B cell (primary cell): Measurements from ENCODE around the gene MAP7D2. TPM values are rescaled to one million over a fixed set of nuclear protein-coding genes. Genes with fewer than 3 reads are reported as not detected.

ENCODE experiments used
- ATAC-seq: fragments of 200-7000 bp; cut with Tn5 transposase; one replicate; pipeline ENCODE4 v1.10.0; 2021; ENCODE audit warnings: low read depth, mild to moderate bottlenecking, moderate number of reproducible peaks, moderate library complexity
- CTCF ChIA-PET: fragments of 350-600 bp; sonication (Branson Sonifier 250); formaldehyde crosslinking; loops from one replicate; lab custom pipeline; 2021; ENCODE audit warnings: antibody characterized with exemption, inconsistent platforms; lab: Charles Lee
- POLR2A ChIA-PET: fragments of 350-600 bp; sonication (Branson Sonifier 250); formaldehyde crosslinking; loops from one replicate; lab custom pipeline; 2021; ENCODE audit warnings: antibody characterized with exemption; lab: Charles Lee
- DNase-seq: peaks from one replicate; pipeline ENCODE4 v3.0.0; 2013
- H2AFZ ChIP-seq: 2 replicates; pipeline ENCODE4 v1.6.1; 2012; ENCODE audit warnings: mild to moderate bottlenecking, low read depth, low read length; ENCODE audit not compliant: insufficient read depth, poor library complexity, severe bottlenecking
- H3K27ac ChIP-seq, 2 donors: 1 replicate in 1 of 2; 2 replicates in 1 of 2; pipeline ENCODE4 v1.5.1; 2012 to 2013; ENCODE audit warnings: low read length in 2 of 2, mild to moderate bottlenecking in 2 of 2, moderate library complexity in 1 of 2
- H3K27me3 ChIP-seq, 4 experiments: fragments of 200-600 bp in 1 of 4; sonication (generic) in 1 of 4; replicated peaks in 1 of 4; 1 replicate in 2 of 4; 2 replicates in 2 of 4; pipeline versions ENCODE4 v1.6.1 to v1.7.0; 2013 to 2016; ENCODE audit warnings: low read length in 3 of 4, mild to moderate bottlenecking in 2 of 4, mixed read lengths in 1 of 4, moderate library complexity in 1 of 4; ENCODE audit not compliant: insufficient read depth in 4 of 4, control insufficient read depth in 3 of 4; ENCODE audit errors: control extremely low read depth in 1 of 4
- H3K36me3 ChIP-seq, 2 experiments: replicated peaks in 1 of 2; 1 replicate in 1 of 2; 2 replicates in 1 of 2; pipeline versions ENCODE4 v1.6.1 to v1.7.1; 2013; ENCODE audit warnings: low read length in 1 of 2; ENCODE audit not compliant: insufficient read depth in 2 of 2, control insufficient read depth in 1 of 2; ENCODE audit errors: control extremely low read depth in 1 of 2, extremely low read depth in 1 of 2
- H3K4me1 ChIP-seq, 2 donors: fragments of 200-600 bp in 1 of 2; sonication (generic) in 1 of 2; 1 replicate in 1 of 2; 2 replicates in 1 of 2; pipeline versions ENCODE4 v1.5.1 to v1.6.1; 2013 to 2017; ENCODE audit warnings: low read length in 2 of 2; ENCODE audit not compliant: control insufficient read depth in 2 of 2, insufficient read depth in 2 of 2
- H3K4me2 ChIP-seq: replicated peaks from 2 replicates; pipeline ENCODE3; 2012; ENCODE audit warnings: mild to moderate bottlenecking, low read depth, low read length; ENCODE audit not compliant: poor library complexity, severe bottlenecking
- H3K4me3 ChIP-seq, 5 experiments: fragments of 200-600 bp in 1 of 5; sonication (generic) in 1 of 5; 1 replicate in 3 of 5; 2 replicates in 2 of 5; pipeline versions ENCODE4 v1.5.1 to v1.7.0; 2011 to 2016; ENCODE audit warnings: low read length in 4 of 5, mild to moderate bottlenecking in 4 of 5, low read depth in 2 of 5, control low read depth in 1 of 5, moderate library complexity in 1 of 5; ENCODE audit not compliant: insufficient read depth in 1 of 5; ENCODE audit errors: control extremely low read depth in 1 of 5, extremely low read depth in 1 of 5
- H3K79me2 ChIP-seq: fragments of 200-600 bp; sonication (generic); one replicate; pipeline ENCODE4 v1.6.0; 2016; ENCODE audit warnings: low read length; ENCODE audit not compliant: control insufficient read depth, insufficient read depth
- H3K9ac ChIP-seq: fragments of 200-600 bp; sonication (generic); 2 replicates; pipeline ENCODE4 v1.6.1; 2017; ENCODE audit warnings: mild to moderate bottlenecking, low read length, moderate library complexity
- H3K9me3 ChIP-seq, 3 donors: one replicate each; pipeline versions ENCODE4 v1.6.1 to v1.7.1; 2013; ENCODE audit warnings: low read length in 2 of 3; ENCODE audit not compliant: control insufficient read depth in 2 of 3, insufficient read depth in 1 of 3; ENCODE audit errors: control extremely low read depth in 1 of 3
- H4K20me1 ChIP-seq: 2 replicates; pipeline ENCODE4 v1.6.0; 2012; ENCODE audit warnings: mild to moderate bottlenecking, low read length; ENCODE audit not compliant: insufficient read depth, control insufficient read depth, poor library complexity, severe bottlenecking
- H3K27ac Mint-ChIP-seq: one replicate; pipeline ENCODE4 v1.8.0; 2021; ENCODE audit warnings: mixed read lengths
- H3K27me3 Mint-ChIP-seq: one replicate; pipeline ENCODE4 v1.8.0; 2021; ENCODE audit warnings: mixed read lengths
- H3K4me1 Mint-ChIP-seq: one replicate; pipeline ENCODE4 v1.8.0; 2021; ENCODE audit warnings: mixed read lengths
- H3K4me3 Mint-ChIP-seq: one replicate; pipeline ENCODE4 v1.8.0; 2021; ENCODE audit warnings: mixed read lengths
- H3K9me3 Mint-ChIP-seq: one replicate; pipeline ENCODE4 v1.8.0; 2022; ENCODE audit warnings: mixed read lengths; ENCODE audit not compliant: insufficient read depth
- EZH2 ChIP-seq: IDR thresholded peaks from 2 replicates; pipeline ENCODE4 v1.6.1; 2012; ENCODE audit warnings: borderline replicate concordance, low read depth, mild to moderate bottlenecking, moderate library complexity, low read length; ENCODE audit not compliant: insufficient read depth, poor library complexity, severe bottlenecking
- WGBS: methylation state at CpG from one replicate; pipeline ENCODE4 v1.1.5; 2013; ENCODE audit warnings: missing lambda C conversion rate; ENCODE audit not compliant: insufficient coverage; 5-methylcytosine and 5-hydroxymethylcytosine counted together
- intact Hi-C: fragments of 100-400 bp; cut with micrococcal nuclease; formaldehyde crosslinking; loops from one replicate; pipeline ENCODE4 v1.10.0; 2022
- polyA plus RNA-seq: library from polyadenylated mRNA; depleted of rRNA; stranded (reverse); fragments of >200 nt; gene quantifications from 2 replicates; pipeline ENCODE4 v1.2.3, GENCODE V29; 2012
- total RNA-seq, 2 donors: library from RNA; stranded (reverse); fragments of 120-200 nt in 1 of 2; gene quantifications; 1 replicate in 1 of 2; 2 replicates in 1 of 2; pipeline versions ENCODE4 v1.2.3 to v1.2.4, GENCODE V29; 2013 to 2022
- TF ChIP-seq, protein P1 (sequence below): fragments of 200-600 bp; IDR thresholded peaks from one replicate; pipeline ENCODE4 v1.8.0; 2022; ENCODE audit warnings: antibody characterized with exemption, mild to moderate bottlenecking

The MAP7D2 gene
- total and polyA plus RNA-seq, 2 donors (not counting 1 experiment from before 2014, with no cell fraction given), result 0.54 TPM; not detected in 1

DNA sequence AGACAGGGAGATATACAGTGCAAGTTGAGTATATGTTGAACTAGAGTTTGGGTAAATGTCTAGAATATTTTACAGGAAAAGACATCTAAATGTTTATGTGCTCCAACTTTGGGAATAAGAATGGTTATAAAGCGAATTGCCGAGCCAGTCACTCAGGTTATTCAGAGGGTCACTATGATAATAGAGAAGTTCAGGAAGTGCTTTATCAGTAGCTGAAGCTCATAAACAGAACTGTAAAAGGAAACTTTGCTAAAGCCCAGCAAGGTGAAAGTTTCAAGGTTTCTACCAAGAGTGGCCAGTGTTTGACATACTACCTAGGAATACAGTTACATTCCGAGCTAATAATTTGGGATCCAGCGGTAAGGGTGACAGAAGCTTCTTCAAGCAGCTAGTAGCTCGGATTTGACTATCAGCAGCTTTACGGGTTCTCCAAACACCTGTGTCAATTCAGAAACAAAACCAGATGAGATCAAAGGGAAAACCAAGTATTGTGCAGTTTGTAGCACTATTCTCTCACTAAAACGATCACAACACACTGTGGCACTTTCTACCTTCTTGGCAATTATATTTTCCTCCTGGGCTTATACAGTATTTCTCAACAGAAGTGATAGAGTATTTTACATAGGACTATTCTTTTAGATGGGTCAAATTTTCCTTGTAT, 108.6 kb downstream of the MAP7D2 start:
- Histone ChIP-seq H3K27ac (no peak overlapping the region), H3K27me3 (no peaks in the 10 kb centered on the region), H3K9ac (no peak overlapping the region), H3K9me3 (no peaks in the 10 kb centered on the region), H3K79me2 (no peaks in the 10 kb centered on the region), H4K20me1 (no peaks in the 10 kb centered on the region), H3K36me3 (no peaks in the 10 kb centered on the region), H3K4me2 (no peak overlapping the region), H3K4me1 (no peaks in the 10 kb centered on the region), H2AFZ (no peak overlapping the region), H3K4me3 (no peak overlapping the region)
- WGBS, result 89% methylated on average over 4 of the region's 7 CpGs
- Mint-ChIP-seq H3K4me3 (no peak overlapping the region), H3K4me1 (no peaks in the 10 kb centered on the region), H3K27ac (no peak overlapping the region), H3K27me3 (no peaks in the 10 kb centered on the region), H3K9me3 (no peaks in the 10 kb centered on the region)
- TF ChIP-seq EZH2, result no peak
- TF ChIP-seq, protein P1, sequence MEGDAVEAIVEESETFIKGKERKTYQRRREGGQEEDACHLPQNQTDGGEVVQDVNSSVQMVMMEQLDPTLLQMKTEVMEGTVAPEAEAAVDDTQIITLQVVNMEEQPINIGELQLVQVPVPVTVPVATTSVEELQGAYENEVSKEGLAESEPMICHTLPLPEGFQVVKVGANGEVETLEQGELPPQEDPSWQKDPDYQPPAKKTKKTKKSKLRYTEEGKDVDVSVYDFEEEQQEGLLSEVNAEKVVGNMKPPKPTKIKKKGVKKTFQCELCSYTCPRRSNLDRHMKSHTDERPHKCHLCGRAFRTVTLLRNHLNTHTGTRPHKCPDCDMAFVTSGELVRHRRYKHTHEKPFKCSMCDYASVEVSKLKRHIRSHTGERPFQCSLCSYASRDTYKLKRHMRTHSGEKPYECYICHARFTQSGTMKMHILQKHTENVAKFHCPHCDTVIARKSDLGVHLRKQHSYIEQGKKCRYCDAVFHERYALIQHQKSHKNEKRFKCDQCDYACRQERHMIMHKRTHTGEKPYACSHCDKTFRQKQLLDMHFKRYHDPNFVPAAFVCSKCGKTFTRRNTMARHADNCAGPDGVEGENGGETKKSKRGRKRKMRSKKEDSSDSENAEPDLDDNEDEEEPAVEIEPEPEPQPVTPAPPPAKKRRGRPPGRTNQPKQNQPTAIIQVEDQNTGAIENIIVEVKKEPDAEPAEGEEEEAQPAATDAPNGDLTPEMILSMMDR, result no peak
- CTCF ChIA-PET, result no interaction called here
- POLR2A ChIA-PET, result no interaction called here
- no peak for ATAC-seq
- intact Hi-C loops, result no loop called here
- DNase-seq, result no peak

DNA sequence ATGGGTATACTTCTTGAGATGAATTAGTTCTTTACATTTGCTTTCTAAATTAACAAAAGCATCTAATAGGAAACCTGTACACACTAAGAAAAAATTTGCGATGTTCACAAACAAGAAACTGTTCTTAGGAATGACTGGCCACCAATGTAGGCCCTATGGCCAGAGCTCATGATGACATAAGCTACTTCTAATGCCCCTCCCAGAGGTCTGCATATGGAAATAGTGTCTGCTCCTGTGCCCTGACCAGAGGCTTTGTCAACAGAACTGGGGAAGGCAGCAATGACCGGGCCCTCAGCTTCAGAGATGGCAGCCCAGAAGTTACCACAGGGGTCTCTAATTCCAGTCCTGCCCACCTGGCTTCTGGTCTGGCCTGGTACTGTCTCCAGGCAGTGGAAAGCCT, 110.8 kb downstream of the MAP7D2 start:
- CTCF ChIA-PET, result no interaction called here
- Histone ChIP-seq H2AFZ (no peak overlapping the region), H3K4me1 (no peaks in the 10 kb centered on the region), H3K27me3 (no peaks in the 10 kb centered on the region), H3K4me3 (no peak overlapping the region), H4K20me1 (no peaks in the 10 kb centered on the region), H3K27ac (no peak overlapping the region), H3K9ac (no peak overlapping the region), H3K36me3 (no peaks in the 10 kb centered on the region), H3K4me2 (no peak overlapping the region), H3K9me3 (no peaks in the 10 kb centered on the region), H3K79me2 (no peaks in the 10 kb centered on the region)
- H3K27ac Mint-ChIP-seq, result no peak overlapping the region
- H3K9me3 Mint-ChIP-seq, result no peaks in the 10 kb centered on the region
- H3K4me1 Mint-ChIP-seq, result no peaks in the 10 kb centered on the region
- intact Hi-C loops, result no loop called here
- no peak for ATAC-seq
- WGBS, result 100% methylated on average over 1 of the region's 2 CpGs
- POLR2A ChIA-PET, result no interaction called here
- TF ChIP-seq EZH2, result no peak
- TF ChIP-seq, protein P1, result no peak
- DNase-seq, result no peak
- H3K27me3 Mint-ChIP-seq, result no peaks in the 10 kb centered on the region
- H3K4me3 Mint-ChIP-seq, result no peak overlapping the region
